ENCODE results near the gene EFEMP2. TPM values are rescaled to one million over a fixed set of nuclear protein-coding genes. Genes with fewer than 3 reads are reported as not detected.

Gene EFEMP2
- total RNA-seq, 1 experiment from 2014 or later: 23.7 TPM

DNA sequence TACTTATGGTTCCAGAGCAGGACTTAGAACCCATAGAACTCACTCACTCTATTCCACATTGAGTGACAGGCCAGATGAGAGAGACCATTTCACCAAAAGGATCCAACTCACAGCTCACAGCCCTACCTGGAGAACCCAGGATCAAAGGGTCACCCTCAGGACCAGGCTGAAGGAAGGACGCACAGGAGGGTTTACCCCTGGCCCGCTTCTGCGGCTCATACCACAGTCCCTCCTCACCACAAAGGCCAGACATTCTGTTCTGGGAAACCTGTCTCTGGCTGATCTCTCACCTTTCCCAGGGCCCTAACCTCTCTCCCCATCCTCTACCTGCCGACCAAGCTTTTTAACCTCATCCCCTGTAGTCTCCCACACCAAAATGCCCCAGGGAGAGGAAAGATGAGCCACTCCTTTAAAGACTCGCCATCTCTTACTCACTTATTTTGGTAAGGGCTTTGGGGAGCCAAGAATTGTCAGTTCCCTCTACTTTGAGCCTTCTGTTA, 22.9 kb upstream of the EFEMP2 start:
- Histone ChIP-seq H3K4me3 (ENCODE audit: low read depth in 2 of 2, low read length in 2 of 2) (peak overlapping the region; percentile 82 to 89; a peak in 3 of 4 replicates), H3K36me3 (ENCODE audit: control insufficient read depth, insufficient read depth, low read length) (no peaks in the 10 kb centered on the region; the same call in 1 of the 2 replicates), H3K27ac (ENCODE audit: low read length) (peak overlapping the region; percentile 87), H3K9me3 (ENCODE audit: control insufficient read depth, insufficient read depth, low read depth, low read length) (no peaks in the 10 kb centered on the region), H3K4me1 (ENCODE audit: control insufficient read depth, insufficient read depth, low read length) (peaks cover 54% of the 10 kb centered on the region), H3K27me3 (ENCODE audit: control insufficient read depth, insufficient read depth, low read length) (no peaks in the 10 kb centered on the region)
- TF ChIP-seq POLR2AphosphoS5 (IDR thresholded peaks at IDR 0.05; ENCODE audit: low read depth, low read length) (no peak; the same call in none of the 2 replicates), TCF7L2 (IDR thresholded peaks at IDR 0.05; ENCODE audit: low read depth, low read length) (no peak), SIN3A (IDR thresholded peaks at IDR 0.05; ENCODE audit: borderline replicate concordance, insufficient read depth, low read depth, low read length) (no peak)
- TF ChIP-seq, protein P1, sequence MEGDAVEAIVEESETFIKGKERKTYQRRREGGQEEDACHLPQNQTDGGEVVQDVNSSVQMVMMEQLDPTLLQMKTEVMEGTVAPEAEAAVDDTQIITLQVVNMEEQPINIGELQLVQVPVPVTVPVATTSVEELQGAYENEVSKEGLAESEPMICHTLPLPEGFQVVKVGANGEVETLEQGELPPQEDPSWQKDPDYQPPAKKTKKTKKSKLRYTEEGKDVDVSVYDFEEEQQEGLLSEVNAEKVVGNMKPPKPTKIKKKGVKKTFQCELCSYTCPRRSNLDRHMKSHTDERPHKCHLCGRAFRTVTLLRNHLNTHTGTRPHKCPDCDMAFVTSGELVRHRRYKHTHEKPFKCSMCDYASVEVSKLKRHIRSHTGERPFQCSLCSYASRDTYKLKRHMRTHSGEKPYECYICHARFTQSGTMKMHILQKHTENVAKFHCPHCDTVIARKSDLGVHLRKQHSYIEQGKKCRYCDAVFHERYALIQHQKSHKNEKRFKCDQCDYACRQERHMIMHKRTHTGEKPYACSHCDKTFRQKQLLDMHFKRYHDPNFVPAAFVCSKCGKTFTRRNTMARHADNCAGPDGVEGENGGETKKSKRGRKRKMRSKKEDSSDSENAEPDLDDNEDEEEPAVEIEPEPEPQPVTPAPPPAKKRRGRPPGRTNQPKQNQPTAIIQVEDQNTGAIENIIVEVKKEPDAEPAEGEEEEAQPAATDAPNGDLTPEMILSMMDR (IDR thresholded peaks at IDR 0.05): no peak
- TF ChIP-seq, protein P2, sequence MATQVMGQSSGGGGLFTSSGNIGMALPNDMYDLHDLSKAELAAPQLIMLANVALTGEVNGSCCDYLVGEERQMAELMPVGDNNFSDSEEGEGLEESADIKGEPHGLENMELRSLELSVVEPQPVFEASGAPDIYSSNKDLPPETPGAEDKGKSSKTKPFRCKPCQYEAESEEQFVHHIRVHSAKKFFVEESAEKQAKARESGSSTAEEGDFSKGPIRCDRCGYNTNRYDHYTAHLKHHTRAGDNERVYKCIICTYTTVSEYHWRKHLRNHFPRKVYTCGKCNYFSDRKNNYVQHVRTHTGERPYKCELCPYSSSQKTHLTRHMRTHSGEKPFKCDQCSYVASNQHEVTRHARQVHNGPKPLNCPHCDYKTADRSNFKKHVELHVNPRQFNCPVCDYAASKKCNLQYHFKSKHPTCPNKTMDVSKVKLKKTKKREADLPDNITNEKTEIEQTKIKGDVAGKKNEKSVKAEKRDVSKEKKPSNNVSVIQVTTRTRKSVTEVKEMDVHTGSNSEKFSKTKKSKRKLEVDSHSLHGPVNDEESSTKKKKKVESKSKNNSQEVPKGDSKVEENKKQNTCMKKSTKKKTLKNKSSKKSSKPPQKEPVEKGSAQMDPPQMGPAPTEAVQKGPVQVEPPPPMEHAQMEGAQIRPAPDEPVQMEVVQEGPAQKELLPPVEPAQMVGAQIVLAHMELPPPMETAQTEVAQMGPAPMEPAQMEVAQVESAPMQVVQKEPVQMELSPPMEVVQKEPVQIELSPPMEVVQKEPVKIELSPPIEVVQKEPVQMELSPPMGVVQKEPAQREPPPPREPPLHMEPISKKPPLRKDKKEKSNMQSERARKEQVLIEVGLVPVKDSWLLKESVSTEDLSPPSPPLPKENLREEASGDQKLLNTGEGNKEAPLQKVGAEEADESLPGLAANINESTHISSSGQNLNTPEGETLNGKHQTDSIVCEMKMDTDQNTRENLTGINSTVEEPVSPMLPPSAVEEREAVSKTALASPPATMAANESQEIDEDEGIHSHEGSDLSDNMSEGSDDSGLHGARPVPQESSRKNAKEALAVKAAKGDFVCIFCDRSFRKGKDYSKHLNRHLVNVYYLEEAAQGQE (IDR thresholded peaks at IDR 0.05; ENCODE audit: insufficient read depth in 1 of 2, low read depth in 2 of 2, low read length in 1 of 2): no peak
- DNase-seq (ENCODE audit: low read depth, low spot score) (no peak), ATAC-seq (no peak)
- POLR2A ChIA-PET: interaction anchor here (0.6 to 4.4 kb wide), 5 partner anchors 16 to 379 kb away, joined by 3 to 37 read pairs (median 6); no protein-coding TSS in a partner anchor
- intact Hi-C loops (cut with micrococcal nuclease; ENCODE audit: unreplicated experiment): no loop called here
- in situ Hi-C loops (cut with HindIII; ENCODE audit: low pct_unique_long_range_greater_than_20kb, low sequenced_read_pairs): no loop called here
- BruUV-seq (replicated peaks): no TSS peak
- CTCF ChIA-PET: interaction anchor here (0.6 kb wide), 1 partner anchor 219 kb away, joined by 4 read pairs; no protein-coding TSS in a partner anchor

DNA sequence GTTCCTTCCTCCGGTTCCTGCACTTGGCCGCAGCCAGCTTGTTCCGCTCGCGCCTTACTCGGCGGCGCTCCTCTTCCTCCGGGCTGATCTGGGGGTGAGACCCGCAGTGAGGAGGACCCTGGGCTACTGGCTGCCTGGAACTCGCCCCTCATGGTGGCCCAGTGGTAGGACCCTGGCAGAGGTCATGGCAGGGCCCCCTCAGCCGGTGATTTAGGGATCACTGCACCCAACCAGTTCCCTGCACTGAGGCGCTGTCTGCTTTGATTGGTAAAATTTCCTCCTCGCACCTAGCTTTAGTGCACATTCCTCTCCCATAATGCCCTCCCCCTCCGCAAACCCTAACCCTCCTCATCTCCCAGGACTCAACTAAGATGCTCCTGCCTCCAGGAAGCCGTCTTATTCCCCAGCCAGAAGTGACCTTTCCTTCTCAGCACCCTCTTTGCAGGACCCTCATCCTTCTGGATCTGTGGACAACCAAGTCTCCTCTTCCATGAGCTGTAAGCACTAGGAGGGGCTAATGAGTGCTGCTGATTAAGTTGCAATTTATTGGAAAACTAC, 21.5 kb upstream of the EFEMP2 start:
- in situ Hi-C loops (cut with HindIII; ENCODE audit: low pct_unique_long_range_greater_than_20kb, low sequenced_read_pairs): no loop called here
- Histone ChIP-seq H3K36me3 (ENCODE audit: control insufficient read depth, insufficient read depth, low read length) (no peaks in the 10 kb centered on the region; the same call in 1 of the 2 replicates), H3K27me3 (ENCODE audit: control insufficient read depth, insufficient read depth, low read length) (no peaks in the 10 kb centered on the region), H3K9me3 (ENCODE audit: control insufficient read depth, insufficient read depth, low read depth, low read length) (no peaks in the 10 kb centered on the region), H3K4me3 (ENCODE audit: low read depth in 2 of 2, low read length in 2 of 2) (peak overlapping the region in 1 of 2 experiments; percentile 17; a peak in 2 of 4 replicates), H3K4me1 (ENCODE audit: control insufficient read depth, insufficient read depth, low read length) (peaks cover 63% of the 10 kb centered on the region), H3K27ac (ENCODE audit: low read length) (peak overlapping the region; percentile 87)
- POLR2A ChIA-PET: interaction anchor here (0.5 to 1.1 kb wide), 5 partner anchors 18 to 226 kb away, joined by 3 to 12 read pairs (median 4); no protein-coding TSS in a partner anchor
- DNase-seq (ENCODE audit: low read depth, low spot score): no peak
- intact Hi-C loops (cut with micrococcal nuclease; ENCODE audit: unreplicated experiment): no loop called here
- no TSS peak for BruUV-seq (replicated peaks)
- ATAC-seq: no peak
- TF ChIP-seq POLR2AphosphoS5 (IDR thresholded peaks at IDR 0.05; ENCODE audit: low read depth, low read length): peak; percentile 80
- TF ChIP-seq, protein P1 (IDR thresholded peaks at IDR 0.05): no peak; the same call in 1 of the 2 replicates
- TF ChIP-seq, protein P2 (IDR thresholded peaks at IDR 0.05; ENCODE audit: insufficient read depth in 1 of 2, low read depth in 2 of 2, low read length in 1 of 2): 0 out of 4 replicates have a peak, but pooled peaks of 1 of the 2 experiments have one; percentile 21
- 0 out of 2 replicates have a peak, but pooled peaks have one; percentile 32 for TF ChIP-seq TCF7L2 (IDR thresholded peaks at IDR 0.05; ENCODE audit: low read depth, low read length)
- TF ChIP-seq SIN3A (IDR thresholded peaks at IDR 0.05; ENCODE audit: borderline replicate concordance, insufficient read depth, low read depth, low read length): no peak
- CTCF ChIA-PET: no interaction called here

Data from Panc1 (cell line).